Bronchial epithelial cell (primary cell): Measurements from ENCODE around the gene TMF1. TPM values are rescaled to one million over a fixed set of nuclear protein-coding genes. Genes with fewer than 3 reads are reported as not detected.

Experiments used
- DNase-seq: peaks from one replicate; pipeline ENCODE4 v3.0.0-alpha.2; 2010; ENCODE audit warnings: low read depth
- FAIRE-seq: peaks from 2 replicates; lab custom pipeline; 2011; peaks lifted over from hg19 to GRCh38; lab: Jason Lieb, UNC
- H3K27me3 ChIP-seq: 2 replicates; pipeline ENCODE4 v1.5.1; 2011; ENCODE audit warnings: low read length; ENCODE audit not compliant: control insufficient read depth, insufficient read depth
- H3K36me3 ChIP-seq: 2 replicates; pipeline ENCODE4 v1.5.1; 2011; ENCODE audit warnings: low read length; ENCODE audit not compliant: control insufficient read depth, insufficient read depth
- H3K4me3 ChIP-seq: 2 replicates; pipeline ENCODE4 v1.5.1; 2011; ENCODE audit warnings: mild to moderate bottlenecking, low read depth, low read length, control low read depth
- total RNA-seq: library from RNA; depleted of rRNA; stranded (reverse); fragments of >200 nt; gene quantifications from 2 replicates; pipeline ENCODE4 v1.2.1, GENCODE V29; 2014
- TF ChIP-seq, protein P1 (sequence below): IDR thresholded peaks from 2 replicates; pipeline ENCODE4 v1.5.1; 2011; ENCODE audit warnings: mild to moderate bottlenecking, moderate library complexity, low read length, control low read depth, inconsistent platforms; ENCODE audit not compliant: insufficient read depth, severe bottlenecking

Gene TMF1
- total RNA-seq, 1 donor from 2014 or later: 21.3 TPM

DNA sequence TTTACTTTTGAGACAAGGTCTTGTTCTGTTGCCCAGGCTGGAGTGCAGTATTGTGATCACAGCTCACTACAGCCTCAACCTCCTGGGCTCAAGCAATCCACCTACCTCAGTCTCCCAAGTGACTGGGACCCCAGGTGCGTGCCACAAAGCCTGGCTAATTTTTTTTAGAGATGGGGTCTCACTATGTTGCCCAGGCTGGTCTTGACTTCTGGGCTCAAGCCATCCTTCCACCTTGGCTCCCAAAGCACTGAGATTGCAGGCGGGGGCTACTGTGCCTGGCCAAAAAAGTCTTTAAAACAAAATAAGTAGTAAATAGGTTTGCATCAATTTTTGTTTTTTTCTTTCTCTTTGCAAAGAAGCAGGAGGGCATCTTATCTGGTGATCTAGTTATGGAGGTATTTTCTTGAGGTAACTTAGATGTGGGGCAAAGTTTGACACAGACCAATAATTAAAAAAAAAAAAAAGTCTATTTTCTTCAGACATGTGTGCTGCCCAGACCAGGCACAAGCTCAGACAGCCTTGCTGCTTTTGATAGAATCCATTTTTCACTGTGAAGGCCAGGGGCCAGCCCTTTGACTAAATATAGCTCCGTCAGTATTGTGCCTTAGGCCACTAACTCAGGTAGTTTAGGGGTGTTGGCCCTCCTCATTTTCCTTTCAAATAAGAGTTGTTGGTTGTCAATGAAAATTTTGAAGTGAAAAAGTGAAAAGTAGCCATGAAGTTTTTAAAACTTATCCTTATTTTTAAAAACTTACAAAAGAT lies 35.1 kb upstream of the TMF1 start:
- no peaks in the 10 kb centered on the region for H3K27me3 ChIP-seq
- no peak for FAIRE-seq
- TF ChIP-seq, protein P1, sequence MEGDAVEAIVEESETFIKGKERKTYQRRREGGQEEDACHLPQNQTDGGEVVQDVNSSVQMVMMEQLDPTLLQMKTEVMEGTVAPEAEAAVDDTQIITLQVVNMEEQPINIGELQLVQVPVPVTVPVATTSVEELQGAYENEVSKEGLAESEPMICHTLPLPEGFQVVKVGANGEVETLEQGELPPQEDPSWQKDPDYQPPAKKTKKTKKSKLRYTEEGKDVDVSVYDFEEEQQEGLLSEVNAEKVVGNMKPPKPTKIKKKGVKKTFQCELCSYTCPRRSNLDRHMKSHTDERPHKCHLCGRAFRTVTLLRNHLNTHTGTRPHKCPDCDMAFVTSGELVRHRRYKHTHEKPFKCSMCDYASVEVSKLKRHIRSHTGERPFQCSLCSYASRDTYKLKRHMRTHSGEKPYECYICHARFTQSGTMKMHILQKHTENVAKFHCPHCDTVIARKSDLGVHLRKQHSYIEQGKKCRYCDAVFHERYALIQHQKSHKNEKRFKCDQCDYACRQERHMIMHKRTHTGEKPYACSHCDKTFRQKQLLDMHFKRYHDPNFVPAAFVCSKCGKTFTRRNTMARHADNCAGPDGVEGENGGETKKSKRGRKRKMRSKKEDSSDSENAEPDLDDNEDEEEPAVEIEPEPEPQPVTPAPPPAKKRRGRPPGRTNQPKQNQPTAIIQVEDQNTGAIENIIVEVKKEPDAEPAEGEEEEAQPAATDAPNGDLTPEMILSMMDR: no peak
- no peak overlapping the region for H3K4me3 ChIP-seq
- no peak for DNase-seq
- H3K36me3 ChIP-seq: no peaks in the 10 kb centered on the region

- H3K36me3 ChIP-seq: no peaks in the 10 kb centered on the region
- no peaks in the 10 kb centered on the region for H3K27me3 ChIP-seq
- peak overlapping the region; percentile 71 for H3K4me3 ChIP-seq
- TF ChIP-seq, protein P1: no peak
- DNase-seq: peak; percentile 93
- FAIRE-seq: no peak
These were observed 33.9 kb upstream of the TMF1 start for GRCh38 chr3:69085833-69086722.

- DNase-seq: no peak
- no peaks in the 10 kb centered on the region for H3K27me3 ChIP-seq
- no peaks in the 10 kb centered on the region for H3K36me3 ChIP-seq
- FAIRE-seq: no peak
- TF ChIP-seq, protein P1: no peak
- peak overlapping the region; percentile 71 for H3K4me3 ChIP-seq
These were observed 33.2 kb upstream of the TMF1 start for GRCh38 chr3:69085168-69085832.

GRCh38 chr3:69084326-69085167 lies 32.4 kb upstream of the TMF1 start, which contains the start of gene ARL6IP5:
ARL6IP5 (plus strand) TSS chr3:69084937; CDS start chr3:69085048, 111 bp downstream.
- H3K36me3 ChIP-seq: no peaks in the 10 kb centered on the region
- peak within 1 kb of the TSS; percentile 71 for H3K4me3 ChIP-seq
- DNase-seq: peak; percentile 95
- no peaks in the 10 kb centered on the region for H3K27me3 ChIP-seq
- no peak for FAIRE-seq
- TF ChIP-seq, protein P1: no peak

DNA sequence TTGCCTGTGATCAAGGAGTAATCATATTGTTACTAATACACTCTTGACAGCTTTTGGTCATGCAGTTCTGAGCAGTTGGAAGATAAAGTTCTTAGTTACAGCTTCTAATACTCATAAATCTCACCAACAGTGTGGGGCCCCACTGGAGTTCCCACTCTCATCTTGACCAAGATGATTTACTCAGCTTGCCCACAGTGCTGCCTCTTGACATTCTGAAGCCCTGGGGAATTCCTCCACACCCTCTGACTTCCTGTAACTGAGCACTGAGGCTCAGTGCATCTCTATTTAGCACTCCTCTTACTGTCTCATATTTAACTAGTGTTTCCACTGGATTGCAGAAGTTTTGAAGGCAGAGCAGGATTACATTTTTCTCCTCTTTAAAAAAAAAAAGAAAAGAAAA lies 30.7 kb upstream of the TMF1 start:
- FAIRE-seq (no peak), DNase-seq (peak; percentile 71)
- TF ChIP-seq, protein P1: no peak
- Histone ChIP-seq H3K4me3 (no peak overlapping the region), H3K27me3 (no peaks in the 10 kb centered on the region), H3K36me3 (no peaks in the 10 kb centered on the region)
